ENCODE data around the gene COL1A1. TPM values are rescaled to one million over a fixed set of nuclear protein-coding genes. Genes with fewer than 3 reads are reported as not detected.

Gene COL1A1
- total RNA-seq, 1 experiment from 2014 or later, result 104 TPM

DNA sequence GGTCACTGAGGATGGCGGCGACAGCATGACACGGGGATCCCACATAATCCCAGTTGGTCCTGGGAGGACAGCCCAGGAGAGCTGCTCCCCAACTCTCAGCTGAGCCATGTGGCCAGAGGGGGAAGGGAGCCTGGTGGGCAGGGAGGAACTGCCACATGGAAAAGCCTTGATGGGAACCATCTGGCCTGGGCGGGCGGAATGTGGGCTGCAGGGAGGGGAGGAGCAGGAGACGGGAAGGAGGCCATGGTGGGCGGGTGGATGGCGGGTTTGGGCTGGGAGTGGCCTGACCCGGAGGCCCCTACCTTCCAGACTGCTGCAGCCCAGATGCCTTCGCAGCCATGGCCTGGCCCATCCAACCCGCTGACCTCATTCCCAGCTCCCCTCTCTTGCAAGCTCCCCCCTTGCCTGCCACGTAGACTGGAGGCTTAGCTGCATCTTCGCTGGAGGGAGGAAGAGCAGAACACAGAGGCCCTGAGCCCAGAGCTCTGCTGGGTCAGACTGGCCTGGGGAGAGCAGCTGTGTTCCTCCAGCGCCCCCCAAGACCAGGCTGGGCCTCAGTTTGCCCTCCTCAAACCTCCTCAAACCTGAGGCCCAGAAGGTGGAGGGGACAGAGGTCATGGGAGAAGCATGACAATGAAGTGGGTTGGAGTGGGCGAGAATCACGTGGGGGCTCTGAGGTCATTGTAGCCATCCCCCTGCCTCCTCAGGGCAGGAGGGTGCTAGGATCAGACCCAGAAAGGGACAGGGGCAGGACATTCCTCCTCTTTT is 8.2 kb upstream of the COL1A1 start:
- Histone ChIP-seq H2BK15ac (ENCODE audit: low read depth, low read length) (no peak overlapping the region), H2BK5ac (ENCODE audit: insufficient read length, low read length) (no peak overlapping the region), H2AFZ (ENCODE audit: low read length) (no peak overlapping the region), H3K56ac (ENCODE audit: insufficient read length, low read depth, low read length) (no peak overlapping the region), H3K9me3 (ENCODE audit: control insufficient read depth, low read depth, low read length) (no peaks in the 10 kb centered on the region), H3K14ac (ENCODE audit: insufficient read depth, low read length) (peak overlapping the region; percentile 18), H2BK120ac (ENCODE audit: low read depth, low read length, poor library complexity, severe bottlenecking) (no peak overlapping the region), H3K79me1 (ENCODE audit: insufficient read depth, low read depth, low read length, poor library complexity, severe bottlenecking) (no peaks in the 10 kb centered on the region), H3K27me3 (ENCODE audit: insufficient read depth, low read length) (no peaks in the 10 kb centered on the region), H4K91ac (ENCODE audit: insufficient read length, low read depth, low read length) (peak overlapping the region; percentile 68), H3K18ac (ENCODE audit: insufficient read length, low read depth, low read length) (peak overlapping the region; percentile 8), H2BK20ac (ENCODE audit: low read depth, low read length, poor library complexity, severe bottlenecking) (no peak overlapping the region), H3K23me2 (ENCODE audit: insufficient read length, low read depth, low read length, poor library complexity, severe bottlenecking) (peaks cover 3% of the 10 kb centered on the region), H3K4me1 (ENCODE audit: insufficient read depth, low read length) (peaks cover 21% of the 10 kb centered on the region), H3K79me2 (ENCODE audit: insufficient read depth, low read length) (no peaks in the 10 kb centered on the region), H2BK12ac (ENCODE audit: insufficient read length, low read depth, low read length) (no peak overlapping the region), H3K4ac (ENCODE audit: low read depth, low read length) (no peak overlapping the region), H3K9ac (ENCODE audit: extremely low read depth, insufficient read length, low read length) (no peak overlapping the region), H4K20me1 (ENCODE audit: control insufficient read depth, insufficient read depth, insufficient read length) (no peaks in the 10 kb centered on the region), H3T11ph (ENCODE audit: low read length) (no peak overlapping the region), H3K27ac (ENCODE audit: insufficient read length, low read depth, low read length) (no peak overlapping the region), H2AK5ac (ENCODE audit: insufficient read length, low read length) (no peak overlapping the region), H3K4me2 (ENCODE audit: insufficient read depth, insufficient read length, low read length) (peak overlapping the region; percentile 15), H4K8ac (replicated peaks; ENCODE audit: insufficient read length, low read depth, low read length) (no peak overlapping the region), H4K5ac (ENCODE audit: insufficient read length, low read depth, low read length) (no peak overlapping the region), H3K23ac (ENCODE audit: insufficient read length, low read depth, low read length) (no peak overlapping the region)
- TF ChIP-seq, protein P1, sequence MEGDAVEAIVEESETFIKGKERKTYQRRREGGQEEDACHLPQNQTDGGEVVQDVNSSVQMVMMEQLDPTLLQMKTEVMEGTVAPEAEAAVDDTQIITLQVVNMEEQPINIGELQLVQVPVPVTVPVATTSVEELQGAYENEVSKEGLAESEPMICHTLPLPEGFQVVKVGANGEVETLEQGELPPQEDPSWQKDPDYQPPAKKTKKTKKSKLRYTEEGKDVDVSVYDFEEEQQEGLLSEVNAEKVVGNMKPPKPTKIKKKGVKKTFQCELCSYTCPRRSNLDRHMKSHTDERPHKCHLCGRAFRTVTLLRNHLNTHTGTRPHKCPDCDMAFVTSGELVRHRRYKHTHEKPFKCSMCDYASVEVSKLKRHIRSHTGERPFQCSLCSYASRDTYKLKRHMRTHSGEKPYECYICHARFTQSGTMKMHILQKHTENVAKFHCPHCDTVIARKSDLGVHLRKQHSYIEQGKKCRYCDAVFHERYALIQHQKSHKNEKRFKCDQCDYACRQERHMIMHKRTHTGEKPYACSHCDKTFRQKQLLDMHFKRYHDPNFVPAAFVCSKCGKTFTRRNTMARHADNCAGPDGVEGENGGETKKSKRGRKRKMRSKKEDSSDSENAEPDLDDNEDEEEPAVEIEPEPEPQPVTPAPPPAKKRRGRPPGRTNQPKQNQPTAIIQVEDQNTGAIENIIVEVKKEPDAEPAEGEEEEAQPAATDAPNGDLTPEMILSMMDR (conservative IDR thresholded peaks at IDR 0.05), result no peak
- peak; percentile 95 for DNase-seq
- peaks cover 77 to 91% of the 10 kb centered on the region in 2 experiments for H3K4me1 Mint-ChIP-seq
- peak overlapping the region; percentile 38 to 41; a peak in 2 of 5 replicates for H3K4me3 Mint-ChIP-seq
- H3K9me3 Mint-ChIP-seq, result no peaks in the 10 kb centered on the region; a peak in 2 of 5 replicates
- no CpG with 5 or more reads among the region's 16 CpGs for WGBS (ENCODE audit: extremely low coverage, insufficient read length, low lambda C conversion rate)
- peak overlapping the region in 1 of 3 experiments; percentile 86; a peak in 4 of 7 replicates for H3K27ac Mint-ChIP-seq
- H3K27me3 Mint-ChIP-seq (ENCODE audit: low read depth), result peaks cover 31% of the 10 kb centered on the region
- no peaks in the 10 kb centered on the region; a peak in 1 of 7 replicates for H3K36me3 Mint-ChIP-seq (ENCODE audit: insufficient read depth in 1 of 3, low read depth in 3 of 3)

Measured in H9 (cell line).